Ascending aorta (tissue), 2 donors: ENCODE data around the gene RPGR. TPM values are rescaled to one million over a fixed set of nuclear protein-coding genes. Genes with fewer than 3 reads are reported as not detected.

Experiments used
- DNase-seq, 2 donors: peaks; one replicate each; pipeline ENCODE4 v3.0.0-alpha.2; 2019; ENCODE audit warnings: low spot score in 2 of 2
- H3K27ac ChIP-seq, 2 donors: fragments of 200-600 bp; sonication (generic); one replicate each; pipeline ENCODE4 v1.5.1; 2016 to 2017; ENCODE audit warnings: mild to moderate bottlenecking in 1 of 2
- H3K27me3 ChIP-seq: fragments of 200-600 bp; sonication (generic); one replicate; pipeline ENCODE4 v1.5.1; 2017
- H3K36me3 ChIP-seq, 2 donors: fragments of 200-600 bp; sonication (generic); one replicate each; pipeline ENCODE4 v1.5.1; 2016
- H3K4me1 ChIP-seq, 2 donors: fragments of 200-600 bp; sonication (generic); one replicate each; pipeline ENCODE4 v1.5.1; 2016 to 2017; ENCODE audit warnings: mild to moderate bottlenecking in 1 of 2
- H3K4me3 ChIP-seq, 2 donors: fragments of 200-600 bp; sonication (generic); one replicate each; pipeline ENCODE4 v1.5.1; 2016 to 2017; ENCODE audit warnings: mild to moderate bottlenecking in 1 of 2
- H3K9me3 ChIP-seq, 2 donors: fragments of 200-600 bp; sonication (generic); one replicate each; pipeline ENCODE4 v1.5.1; 2016
- CTCF ChIP-seq, 3 experiments: fragments of 200-600 bp in 2 of 3; fragments of 450-650 bp in 1 of 3; sonication (generic) in 2 of 3; IDR thresholded peaks; one replicate each; pipeline ENCODE4 v1.5.1; 2016 to 2019; ENCODE audit warnings: antibody characterized with exemption in 3 of 3, mild to moderate bottlenecking in 1 of 3, moderate library complexity in 1 of 3
- intact Hi-C: fragments of 100-400 bp; cut with DNase I; formaldehyde crosslinking; loops from one replicate; pipeline ENCODE4 v1.15.1; 2023
- total RNA-seq: library from RNA; depleted of rRNA; stranded (reverse); fragments of >200 nt; gene quantifications from one replicate; pipeline ENCODE4 v1.1.0, GENCODE V29; 2016

RPGR gene
- total RNA-seq, 1 donor from 2014 or later: 12.0 TPM

DNA sequence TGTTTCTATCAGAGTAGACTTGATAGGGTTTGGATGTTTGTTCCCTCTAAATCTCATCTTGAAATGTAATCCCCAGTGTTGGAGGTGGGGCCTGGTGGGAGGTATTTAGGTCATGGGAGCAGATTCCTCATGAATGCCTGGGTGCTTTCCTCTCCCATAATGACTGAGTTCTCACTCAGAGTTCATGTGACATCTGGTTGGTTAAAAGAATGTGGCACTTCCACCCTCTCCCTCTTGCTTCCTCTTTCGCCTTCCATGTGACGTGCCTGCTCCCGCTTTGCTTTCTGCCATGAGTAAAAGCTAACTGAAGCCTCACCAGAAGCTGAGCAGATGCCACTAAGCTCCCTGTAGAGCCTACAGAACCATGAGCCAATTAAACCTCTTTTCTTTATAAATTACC lies 59.3 kb downstream of the RPGR start:
- Histone ChIP-seq H3K27ac (no peak overlapping the region), H3K9me3 (no peaks in the 10 kb centered on the region), H3K36me3 (no peaks in the 10 kb centered on the region), H3K27me3 (no peaks in the 10 kb centered on the region), H3K4me1 (no peaks in the 10 kb centered on the region), H3K4me3 (no peak overlapping the region)
- no peak for DNase-seq
- no peak for TF ChIP-seq CTCF (IDR thresholded peaks at IDR 0.05)
- intact Hi-C loops: no loop called here

DNA sequence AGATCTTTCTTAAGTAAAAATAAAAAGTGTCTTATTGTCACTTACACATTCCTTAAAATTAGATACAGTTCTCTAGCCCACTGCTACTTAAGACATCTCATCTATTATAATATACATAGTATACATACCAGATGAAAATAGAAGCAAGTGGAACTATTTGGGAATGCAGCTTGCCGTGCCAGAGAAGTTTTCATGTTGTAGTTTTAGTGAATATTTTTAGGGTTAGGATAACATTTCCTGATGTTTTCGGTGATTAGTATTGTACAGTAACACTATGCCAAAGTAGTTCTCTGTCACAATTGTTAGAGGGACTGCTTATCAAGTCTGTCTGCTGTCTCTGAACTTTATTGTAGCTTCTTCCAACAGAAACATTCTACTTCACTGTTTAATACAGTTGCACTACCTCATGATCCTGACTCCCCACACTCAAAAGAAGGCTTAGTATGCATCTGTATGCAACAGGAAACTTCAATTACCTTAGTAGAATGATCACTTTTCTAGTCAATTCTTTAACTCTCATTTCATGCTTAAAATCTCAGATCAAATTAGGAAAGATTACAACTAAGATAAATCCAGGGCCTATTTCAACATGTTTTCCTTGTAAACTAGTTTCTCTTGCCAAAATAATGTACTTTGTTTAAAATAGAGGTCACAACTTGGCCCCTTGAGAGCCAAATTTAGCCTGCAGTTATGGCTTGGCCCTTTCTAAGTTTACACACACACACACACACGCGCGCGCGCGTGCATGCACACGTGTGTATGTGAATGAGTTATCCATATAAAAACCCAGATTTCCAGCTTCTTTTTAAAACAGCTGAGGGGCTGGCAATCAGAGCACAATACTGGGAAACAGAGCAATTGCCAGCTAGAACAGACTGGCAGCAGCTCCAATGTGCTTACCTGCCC lies 64.3 kb downstream of the RPGR start:
- Histone ChIP-seq H3K9me3 (no peaks in the 10 kb centered on the region), H3K27ac (no peak overlapping the region), H3K4me1 (no peaks in the 10 kb centered on the region), H3K4me3 (no peak overlapping the region), H3K36me3 (no peaks in the 10 kb centered on the region), H3K27me3 (no peaks in the 10 kb centered on the region)
- intact Hi-C loops: no loop called here
- DNase-seq: no peak
- no peak for TF ChIP-seq CTCF (IDR thresholded peaks at IDR 0.05)

GRCh38 chrX:38260231-38260630 lies 67.1 kb downstream of the RPGR start:
- no peak overlapping the region for H3K27ac ChIP-seq
- no peaks in the 10 kb centered on the region for H3K4me1 ChIP-seq
- no peak for DNase-seq
- H3K4me3 ChIP-seq: no peak overlapping the region
- no peak for TF ChIP-seq CTCF (IDR thresholded peaks at IDR 0.05)
- intact Hi-C loops: no loop called here
- no peaks in the 10 kb centered on the region for H3K36me3 ChIP-seq
- H3K9me3 ChIP-seq: no peaks in the 10 kb centered on the region
- H3K27me3 ChIP-seq: no peaks in the 10 kb centered on the region

- no peaks in the 10 kb centered on the region for H3K9me3 ChIP-seq
- no peaks in the 10 kb centered on the region for H3K36me3 ChIP-seq
- TF ChIP-seq CTCF (IDR thresholded peaks at IDR 0.05): no peak
- no peaks in the 10 kb centered on the region for H3K27me3 ChIP-seq
- H3K27ac ChIP-seq: no peak overlapping the region
- no peaks in the 10 kb centered on the region for H3K4me1 ChIP-seq
- no peak for DNase-seq
- H3K4me3 ChIP-seq: no peak overlapping the region
- intact Hi-C loops: no loop called here
Observed at GRCh38 chrX:38256019-38256418, 71.3 kb downstream of the RPGR start.

- intact Hi-C loops: no loop called here
- no peak overlapping the region for H3K27ac ChIP-seq
- TF ChIP-seq CTCF (IDR thresholded peaks at IDR 0.05): no peak
- DNase-seq: no peak
- H3K4me1 ChIP-seq: no peaks in the 10 kb centered on the region
- H3K4me3 ChIP-seq: no peak overlapping the region
- no peaks in the 10 kb centered on the region for H3K27me3 ChIP-seq
- no peaks in the 10 kb centered on the region for H3K36me3 ChIP-seq
- no peaks in the 10 kb centered on the region for H3K9me3 ChIP-seq
Observed at GRCh38 chrX:38249965-38250364, 77.3 kb downstream of the RPGR start.
